Stimulated activated CD4-positive, alpha-beta T cell treated with anti-CD3 and anti-CD28 coated beads, Interleukin-2, amount 100 ng/mL, for 24 hours (primary cell): ENCODE results near the gene OR13G1.
A peak's percentile ranks its signal among the peaks of the same experiment; 100 is the strongest.
"Not testable (repeated sequence)": the region's sequence is repeated elsewhere in the genome, so short reads cannot be mapped to it uniquely, and the experiment has no call there.

Source experiments
- DNase-seq, 2 donors: peaks; one replicate each; pipeline ENCODE4 v3.0.0-alpha.2; 2020

OR13G1 gene, protein sequence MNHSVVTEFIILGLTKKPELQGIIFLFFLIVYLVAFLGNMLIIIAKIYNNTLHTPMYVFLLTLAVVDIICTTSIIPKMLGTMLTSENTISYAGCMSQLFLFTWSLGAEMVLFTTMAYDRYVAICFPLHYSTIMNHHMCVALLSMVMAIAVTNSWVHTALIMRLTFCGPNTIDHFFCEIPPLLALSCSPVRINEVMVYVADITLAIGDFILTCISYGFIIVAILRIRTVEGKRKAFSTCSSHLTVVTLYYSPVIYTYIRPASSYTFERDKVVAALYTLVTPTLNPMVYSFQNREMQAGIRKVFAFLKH

DNA sequence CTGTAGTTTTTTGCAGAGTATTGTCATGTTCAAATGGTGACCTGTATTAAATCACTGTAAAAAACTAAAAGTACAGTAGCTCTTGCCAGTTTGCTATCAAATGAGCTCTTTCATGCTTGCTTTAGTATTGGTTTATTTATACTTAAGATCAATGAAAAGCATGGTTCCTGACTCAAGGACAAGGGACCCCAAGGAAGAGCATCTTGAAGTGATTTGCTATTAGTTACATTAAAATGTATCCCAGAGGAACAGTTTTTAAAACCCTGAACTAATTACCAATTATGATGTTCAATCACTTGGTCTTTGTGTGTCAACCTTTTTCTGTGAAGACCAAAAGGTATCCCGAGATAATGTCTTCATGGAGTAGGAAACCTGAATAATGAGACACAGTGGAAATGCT lies at the start of gene OR13G1:
Gene OR13G1, minus strand, starts transcription at position 101 of the 400 bp plus-strand sequence. CDS start 6,698 bp downstream, outside the sequence.
- no peak for DNase-seq

DNA sequence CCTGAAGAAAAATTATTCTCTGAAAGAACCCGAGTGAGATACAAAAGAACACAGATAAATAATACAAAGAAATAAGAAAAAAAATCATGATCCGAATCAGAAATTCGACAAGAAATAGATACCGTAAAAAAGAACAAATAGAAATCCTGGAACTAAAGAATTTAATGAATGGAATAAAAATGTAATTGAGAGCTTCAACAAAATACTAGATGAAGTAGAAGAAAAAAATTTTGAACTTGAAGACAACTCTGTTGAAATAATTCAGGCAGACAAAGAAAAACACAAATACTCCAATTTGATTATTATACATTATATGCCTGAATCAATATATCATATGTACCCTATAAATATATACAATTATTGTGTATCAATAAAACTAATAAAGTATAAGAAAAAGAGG lies 41.7 kb upstream of the OR13G1 start:
- no peak for DNase-seq

DNA sequence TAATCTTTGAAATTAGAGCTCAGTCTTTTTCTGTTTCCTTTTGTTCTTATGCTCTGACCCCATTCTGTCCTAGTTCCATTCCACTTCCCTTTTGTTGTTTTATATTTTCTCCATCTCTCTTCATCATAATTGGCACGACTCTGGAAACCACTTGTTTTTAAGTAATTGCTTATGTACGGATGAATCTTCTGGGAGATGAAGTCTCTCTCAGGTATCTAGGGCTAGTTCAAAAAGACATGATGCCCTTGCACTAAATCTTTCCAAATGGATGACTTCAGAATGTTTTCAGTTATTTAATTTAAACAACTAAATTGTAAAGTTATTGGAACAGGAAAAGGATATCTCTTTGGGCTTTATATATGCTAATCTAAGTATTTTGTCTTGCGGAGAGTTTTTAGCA lies 37.0 kb upstream of the OR13G1 start, which contains the start of gene OR6F1:
Gene OR6F1, minus strand, starts transcription at position 101 of the 400 bp plus-strand sequence. CDS start 3,891 bp downstream, outside the sequence.
- DNase-seq = no peak

DNA sequence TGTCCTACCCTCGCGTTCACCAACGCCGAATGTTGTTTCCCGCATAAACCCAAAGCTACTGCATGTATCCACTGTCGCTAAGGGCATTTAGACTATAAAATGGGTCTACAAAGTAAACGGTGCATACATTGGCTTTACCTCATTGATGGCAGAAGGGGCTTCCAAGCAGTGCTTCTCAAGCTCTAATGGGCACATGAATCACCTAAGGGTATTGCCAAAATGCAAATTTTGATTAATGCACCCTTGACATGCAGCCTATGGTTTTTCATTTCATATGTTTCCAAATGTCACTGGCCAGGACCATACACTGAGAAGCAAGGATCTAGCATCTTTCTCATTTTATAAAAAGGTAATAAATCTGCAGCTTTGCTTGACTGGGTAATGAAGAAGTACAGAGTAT lies 34.2 kb upstream of the OR13G1 start:
- no peak for DNase-seq

DNA sequence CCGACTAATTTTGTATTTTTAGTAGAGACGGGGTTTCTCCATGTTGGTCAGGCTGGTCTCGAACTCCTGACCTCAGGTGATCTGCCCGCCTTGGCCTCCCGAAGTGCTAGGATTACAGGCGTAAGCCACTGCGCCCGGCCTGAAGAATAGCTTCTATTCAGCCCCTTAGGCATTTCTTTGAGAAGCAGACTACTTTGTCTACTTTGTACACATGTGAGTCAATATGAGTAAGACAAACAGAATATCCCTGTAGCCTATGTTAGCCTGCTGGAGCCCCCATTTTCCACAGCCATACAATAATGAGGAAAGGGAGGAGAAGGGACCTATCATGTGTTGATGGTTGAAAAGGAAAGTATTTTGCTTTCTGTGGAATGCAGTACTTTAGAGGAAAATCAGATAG lies 31.1 kb upstream of the OR13G1 start:
- not testable (repeated sequence) for DNase-seq

DNA sequence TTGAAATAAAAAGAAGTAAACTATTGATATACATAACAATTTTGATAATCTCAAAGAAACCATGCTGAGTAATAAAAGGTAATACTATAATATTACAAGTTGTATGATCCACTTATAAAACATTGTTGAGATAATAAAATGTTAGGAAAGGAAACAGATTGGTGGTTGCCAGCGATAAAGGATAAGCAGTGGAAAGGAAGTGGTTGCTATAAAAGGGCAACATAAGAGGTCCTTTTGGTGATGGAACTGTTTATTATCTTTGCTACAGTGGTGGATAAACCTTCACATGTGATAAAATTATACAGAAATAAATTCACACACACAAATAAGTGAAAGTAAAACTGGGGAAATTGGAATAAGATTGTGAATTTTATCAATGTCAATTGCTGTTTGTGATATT lies 21.8 kb upstream of the OR13G1 start:
- no peak for DNase-seq

DNA sequence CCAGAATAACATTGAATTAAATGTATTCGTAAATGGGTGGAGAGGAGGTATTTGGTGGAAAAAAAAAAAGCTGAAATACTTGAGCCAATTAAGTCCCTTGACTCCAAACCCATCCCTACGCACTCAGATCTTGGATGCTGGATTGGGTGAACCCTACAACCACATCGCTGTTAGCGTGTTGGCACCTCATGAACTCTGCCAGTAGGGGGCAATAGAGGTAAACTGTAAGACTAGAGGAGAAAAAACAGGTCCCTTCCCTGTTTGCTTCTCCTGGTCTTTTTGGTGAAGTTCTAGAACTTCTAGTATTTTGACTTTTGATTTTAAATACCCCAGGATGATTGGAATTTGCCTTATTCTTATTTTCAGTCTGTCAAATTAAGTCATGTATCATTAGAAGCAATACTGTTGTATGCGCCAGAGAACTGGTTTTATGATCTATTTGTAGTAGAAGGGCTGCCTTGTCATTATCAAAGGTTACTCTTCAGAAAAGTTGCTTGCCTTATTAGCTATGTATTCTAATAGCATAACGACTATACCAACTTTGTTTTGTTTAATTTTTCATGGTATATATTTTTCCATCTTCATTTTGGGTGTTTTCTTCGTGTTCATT lies 1.9 kb upstream of the OR13G1 start:
- DNase-seq = peak; percentile 26 to 43

DNA sequence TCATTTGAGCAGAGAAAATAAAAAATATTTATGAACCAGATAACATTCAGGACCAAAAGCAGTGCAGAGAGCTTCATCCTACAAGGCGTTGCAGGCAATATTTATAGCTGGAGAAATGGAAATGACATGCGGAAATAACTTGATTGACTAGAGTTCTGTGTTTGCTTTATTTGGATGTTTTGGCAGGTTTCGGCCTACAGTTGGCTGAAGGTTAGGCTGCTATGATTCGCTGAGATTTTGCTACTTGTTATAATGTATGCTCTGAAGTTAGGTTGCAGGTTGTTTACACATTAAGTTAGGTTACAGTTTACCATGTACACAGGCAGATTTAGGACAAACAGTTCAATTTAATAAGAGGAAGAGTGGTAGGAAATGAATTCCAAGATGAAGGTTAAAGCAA lies 632 bp upstream of the OR13G1 start:
- no peak for DNase-seq

DNA sequence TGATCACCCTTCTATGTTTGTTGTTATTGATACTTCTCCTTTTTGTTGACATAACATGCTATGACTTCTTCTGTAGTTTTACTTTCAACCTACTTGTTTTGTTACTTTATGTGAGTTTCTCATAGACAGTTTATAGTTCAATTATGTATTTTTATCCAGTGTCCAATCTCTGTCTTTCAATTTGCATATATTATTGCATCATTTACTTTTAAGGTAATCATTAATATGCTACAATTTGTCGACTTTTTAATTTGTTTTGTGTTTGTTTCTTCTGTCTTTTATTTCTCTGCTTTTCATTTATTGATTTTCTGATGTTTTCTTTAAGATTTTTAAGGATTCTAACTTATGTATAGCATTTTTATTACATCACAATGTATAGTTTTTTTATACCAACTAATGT lies 10.3 kb downstream of the OR13G1 start:
- no peak for DNase-seq

DNA sequence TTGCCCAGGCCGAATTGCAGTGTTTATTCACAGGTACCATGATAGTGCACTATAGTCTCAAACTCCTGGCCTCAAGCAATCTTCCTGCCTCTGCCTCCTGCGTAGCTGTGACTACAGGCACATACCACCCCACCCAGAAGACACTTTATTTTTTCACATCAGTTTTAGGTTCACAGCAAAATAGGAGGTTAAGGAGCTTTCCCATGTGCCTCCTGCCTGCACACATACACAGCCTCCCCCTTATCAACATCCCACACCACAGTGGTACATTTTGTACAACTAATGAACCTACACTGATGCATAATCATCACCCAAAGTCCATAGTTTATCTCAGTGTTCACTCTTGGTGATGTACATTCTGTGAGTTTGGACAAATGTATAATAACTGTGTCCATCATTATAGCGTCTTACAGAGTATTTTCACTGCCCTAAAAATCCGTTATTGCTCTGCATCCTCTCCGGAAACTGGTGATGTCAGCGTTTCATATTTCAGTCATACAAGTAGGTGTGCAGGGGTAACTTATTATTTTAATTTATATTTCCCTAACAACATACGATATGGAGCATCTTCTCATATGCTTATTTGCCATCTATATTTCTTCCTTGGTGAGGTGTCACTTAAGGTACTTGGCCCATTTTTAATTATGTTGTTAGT lies 23.2 kb downstream of the OR13G1 start:
- DNase-seq = no peak

DNA sequence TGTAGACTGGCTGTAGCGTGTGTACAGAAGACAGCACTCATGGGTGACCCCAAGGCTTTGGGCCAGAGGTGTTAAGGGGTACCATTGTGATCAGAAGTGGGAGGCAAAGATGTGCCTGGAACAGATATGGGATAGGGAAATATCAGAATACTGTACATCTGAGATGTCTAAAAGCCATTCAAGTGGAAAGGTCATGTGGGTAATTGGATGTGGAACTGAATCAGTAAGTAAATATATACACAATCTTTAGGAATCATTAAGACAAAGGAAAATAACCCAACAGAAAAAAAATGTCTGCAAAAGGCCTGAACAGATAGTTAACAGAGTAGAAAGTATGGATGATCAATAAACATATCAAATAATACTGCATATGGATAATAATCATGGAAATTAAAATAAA lies 26.5 kb downstream of the OR13G1 start:
- no peak for DNase-seq

DNA sequence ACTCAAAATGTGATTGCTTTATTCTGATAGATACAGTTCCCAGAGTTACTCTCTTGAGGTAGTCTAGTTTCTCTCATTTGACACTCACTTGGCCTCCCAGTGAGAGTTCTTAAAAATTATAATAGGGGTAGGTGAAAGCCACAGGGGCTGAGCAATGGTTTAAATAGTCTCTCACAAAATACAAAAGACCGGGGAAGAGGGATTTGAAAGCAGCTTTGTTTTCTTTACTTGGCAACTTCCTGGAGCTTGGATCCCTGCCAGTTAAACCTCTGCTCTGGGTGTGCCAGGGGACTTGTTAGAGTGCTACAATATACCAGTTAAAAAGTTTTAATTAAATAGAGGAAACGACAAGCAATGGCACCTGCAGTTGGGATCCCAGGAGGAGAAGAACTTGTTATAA lies 31.7 kb downstream of the OR13G1 start:
- no peak for DNase-seq

DNA sequence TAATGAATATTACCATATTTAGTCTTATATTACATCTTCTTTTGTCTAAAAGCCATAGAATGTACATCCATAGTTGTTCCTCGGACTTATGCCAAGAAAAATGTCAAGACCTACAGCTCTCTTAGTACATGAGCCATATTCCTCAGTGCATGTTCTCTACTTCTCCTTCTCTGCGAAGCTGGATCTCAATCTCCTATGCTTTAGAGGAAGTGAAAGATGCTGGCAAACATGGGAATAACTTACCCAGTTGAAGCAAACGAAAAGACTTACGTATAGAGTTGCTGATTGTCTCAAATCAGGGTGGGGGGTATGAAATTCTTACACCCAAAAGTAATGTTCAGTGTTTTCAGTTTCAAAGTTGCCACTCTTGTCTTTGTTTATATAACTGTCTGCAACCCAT lies 32.7 kb downstream of the OR13G1 start:
- no peak for DNase-seq

DNA sequence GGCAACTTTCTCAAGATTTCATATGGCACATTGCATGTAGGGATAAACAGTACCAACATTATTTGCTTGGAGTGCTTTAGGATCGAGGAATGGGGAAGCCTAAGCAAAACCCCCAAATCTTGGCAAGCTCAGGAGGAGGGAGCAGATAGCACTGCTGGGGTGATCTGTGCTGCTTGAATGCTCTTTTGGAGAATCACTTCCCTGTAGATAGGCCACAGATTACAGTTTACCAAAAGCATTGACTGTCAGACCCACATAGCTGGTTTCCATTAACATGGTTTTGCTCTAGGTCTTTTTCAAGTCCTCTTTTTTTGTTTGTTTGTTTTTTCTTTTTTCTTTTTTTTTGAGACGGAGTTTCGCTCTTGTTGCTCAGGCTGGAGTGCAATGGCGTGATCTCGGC lies 36.8 kb downstream of the OR13G1 start:
- no peak for DNase-seq

DNA sequence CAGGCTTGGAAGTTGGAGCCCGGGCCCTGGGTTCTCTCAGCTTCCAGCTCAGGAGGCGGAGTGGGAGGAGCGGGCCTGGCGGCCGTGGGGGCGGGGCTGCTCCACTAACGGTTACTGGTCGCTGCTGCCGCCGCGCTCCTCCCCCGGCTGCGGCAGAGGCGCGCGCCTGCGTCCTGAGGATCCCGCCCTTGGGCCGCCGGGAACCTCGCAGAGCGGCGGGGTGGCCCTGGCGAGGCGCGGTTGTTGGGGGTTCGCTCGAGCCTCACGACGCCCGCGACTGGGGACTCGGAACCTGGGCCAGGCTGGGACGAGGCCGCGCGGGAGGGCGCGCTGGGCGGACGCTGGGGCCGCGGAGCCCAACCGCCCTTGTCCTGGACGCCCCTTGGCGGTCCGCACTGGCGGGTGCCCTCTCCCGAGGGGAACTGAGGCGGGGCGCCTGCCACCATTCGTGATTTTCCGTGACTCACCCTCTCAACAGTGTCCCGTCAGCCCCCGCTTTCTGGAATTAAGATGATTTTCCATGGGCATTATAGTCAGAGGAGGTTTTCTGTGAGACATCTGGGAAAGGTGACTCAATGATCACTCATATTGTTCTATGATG lies 40.1 kb downstream of the OR13G1 start:
- DNase-seq = peak in 1 of 2 donors; percentile 64

DNA sequence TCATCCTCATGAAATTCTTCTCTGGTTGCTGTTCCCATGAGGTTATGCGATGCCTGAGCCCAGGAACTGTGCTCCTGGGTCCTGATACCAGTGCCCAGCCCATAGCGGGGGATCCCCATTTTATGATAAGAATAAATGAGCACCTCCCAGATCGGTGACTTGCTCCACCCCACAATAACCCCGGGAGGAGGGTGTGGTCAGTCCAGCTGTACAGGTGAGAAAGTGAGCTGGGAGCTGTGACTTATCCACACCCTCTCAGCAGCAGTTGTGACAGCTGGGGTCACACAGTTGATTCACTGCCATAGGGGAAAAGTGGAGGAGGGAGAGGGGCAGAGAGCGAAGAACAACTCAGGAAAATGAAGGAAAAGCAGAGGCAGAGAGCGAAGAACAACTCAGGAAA lies 40.8 kb downstream of the OR13G1 start:
- DNase-seq = no peak

DNA sequence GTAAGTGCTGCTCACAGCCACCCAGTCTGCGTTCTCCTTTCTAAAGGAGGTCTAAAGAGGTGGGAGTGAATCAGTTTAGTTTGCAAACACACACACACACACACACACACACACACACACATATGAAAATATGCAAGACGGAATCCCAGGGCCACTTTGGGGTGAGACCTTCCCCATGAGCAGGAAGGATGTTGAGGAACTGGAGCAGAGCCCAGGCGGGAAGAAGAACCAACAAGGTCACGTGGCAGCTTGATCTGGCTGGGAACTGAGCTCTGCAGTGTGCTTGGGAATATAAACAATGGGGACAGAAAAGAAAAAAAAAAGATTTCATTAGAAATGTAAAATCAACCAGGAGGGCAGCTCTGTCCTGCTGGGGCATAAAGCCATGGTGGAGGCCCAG lies 41.5 kb downstream of the OR13G1 start:
- DNase-seq = no peak

DNA sequence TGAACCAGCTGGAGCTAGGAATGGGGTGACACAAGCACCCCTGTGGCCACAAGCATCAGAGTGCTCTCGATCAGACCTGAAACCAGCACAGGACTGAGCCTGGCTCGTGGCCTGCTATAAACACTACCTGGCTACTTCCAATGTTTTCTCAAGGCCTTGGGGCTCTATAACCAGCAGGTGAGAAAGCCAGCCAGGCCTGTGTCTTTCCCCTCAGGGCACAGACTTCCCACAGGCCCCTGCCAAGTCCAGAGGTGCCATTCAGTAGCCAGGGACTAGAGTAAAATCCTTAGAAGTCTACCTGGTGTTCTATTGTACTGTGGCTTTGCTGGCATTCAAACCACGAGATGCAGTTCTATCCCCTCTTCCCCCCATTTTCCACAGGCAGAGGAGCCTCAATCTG lies 51.6 kb downstream of the OR13G1 start:
- no peak for DNase-seq
